ENCODE measurements around the gene AQP12B. TPM values are rescaled to one million over a fixed set of nuclear protein-coding genes. Genes with fewer than 3 reads are reported as not detected.

AQP12B gene
- total and polyA plus RNA-seq, 10 of the 15 experiments (the other 5 are each of a cell fraction or from before 2014, with no cell fraction given), result not detected

GRCh38 chr2:240721596-240722180 lies 39.0 kb upstream of the AQP12B start:
- ChIA-PET CTCF (no interaction called here), SMC1A (ENCODE audit: uncharacterized antibody, unreplicated experiment) (no interaction called here), POLR2A (no interaction called here), RAD21 (ENCODE audit: unreplicated experiment) (no interaction called here)
- Histone ChIP-seq H3K9ac (ENCODE audit: control insufficient read depth, insufficient read depth, low read length) (no peak overlapping the region), H3K4me1 (ENCODE audit: control insufficient read depth, insufficient read depth, low read length) (no peaks in the 10 kb centered on the region), H3K79me2 (ENCODE audit: control insufficient read depth, insufficient read depth, low read length) (no peaks in the 10 kb centered on the region), H3K4me3 (no peak overlapping the region), H3K36me3 (ENCODE audit: control insufficient read depth in 2 of 2, insufficient read depth in 2 of 2, low read length in 1 of 2) (no peaks in the 10 kb centered on the region), H3K27ac (ENCODE audit: control insufficient read depth, insufficient read depth) (no peak overlapping the region), H2AFZ (ENCODE audit: control insufficient read depth, low read depth, low read length) (no peak overlapping the region), H3K27me3 (replicated peaks in 1 of 2; ENCODE audit: control insufficient read depth in 2 of 2, insufficient read depth in 2 of 2, low read length in 1 of 2) (no peaks in the 10 kb centered on the region), H4K20me1 (ENCODE audit: control insufficient read depth, insufficient read depth) (no peaks in the 10 kb centered on the region), H3K4me2 (ENCODE audit: control insufficient read depth, insufficient read depth) (no peak overlapping the region), H3K9me3 (replicated peaks; ENCODE audit: control insufficient read depth, insufficient read depth, low read length) (no peaks in the 10 kb centered on the region)
- TF ChIP-seq REST (IDR thresholded peaks at IDR 0.05; ENCODE audit: low read depth, low read length), result no peak
- no peak for TF ChIP-seq PAX8 (IDR thresholded peaks at IDR 0.05)
- TF ChIP-seq SMAD5 (IDR thresholded peaks at IDR 0.05; ENCODE audit: low read depth), result no peak
- TF ChIP-seq KAT2A (conservative IDR thresholded peaks at IDR 0.05; ENCODE audit: control insufficient read depth, low read depth, low read length), result no peak
- TF ChIP-seq RFX5 (IDR thresholded peaks at IDR 0.05; ENCODE audit: low read depth, low read length), result no peak
- no peak for TF ChIP-seq TARDBP (IDR thresholded peaks at IDR 0.05; ENCODE audit: borderline replicate concordance)
- no peak for TF ChIP-seq ASH2L (IDR thresholded peaks at IDR 0.05; ENCODE audit: borderline replicate concordance, low read depth)
- no peak for TF ChIP-seq ZNF384 (IDR thresholded peaks at IDR 0.05; ENCODE audit: borderline replicate concordance, low read depth, low read length)
- TF ChIP-seq ZNF622 (IDR thresholded peaks at IDR 0.05), result no peak
- TF ChIP-seq STAT3 (IDR thresholded peaks at IDR 0.05; ENCODE audit: low read depth, low read length), result no peak
- no peak for TF ChIP-seq ZBTB40 (IDR thresholded peaks at IDR 0.05; ENCODE audit: borderline replicate concordance)
- TF ChIP-seq PBX3 (IDR thresholded peaks at IDR 0.05; ENCODE audit: insufficient replicate concordance, low read depth, low read length), result no peak
- no TSS peak for BruUV-seq (replicated peaks)
- in situ Hi-C loops (cut with MboI) (no loop called here), intact Hi-C loops (cut with micrococcal nuclease; ENCODE audit: unreplicated experiment) (no loop called here)
- FAIRE-seq (no peak), ATAC-seq (no peak), DNase-seq (ENCODE audit: low read depth, low spot score) (no peak)
- 39% methylated on average over 17 of the region's 20 CpGs for WGBS (ENCODE audit: insufficient coverage, insufficient replicate concordance, low lambda C conversion rate, missing lambda C conversion rate)
